Occipital lobe (tissue), 2 donors: ENCODE data around the gene SKA1. TPM values are rescaled to one million over a fixed set of nuclear protein-coding genes. Genes with fewer than 3 reads are reported as not detected.
"Not testable (repeated sequence)": the region's sequence is repeated elsewhere in the genome, so short reads cannot be mapped to it uniquely, and the experiment has no call there.

ENCODE experiments used
- DNase-seq: peaks from one replicate; lab custom pipeline; 2025; lab: John Stamatoyannopoulos, UW
- total RNA-seq: library from RNA; depleted of rRNA; stranded (reverse); fragments of >200 nt; gene quantifications from one replicate; pipeline ENCODE4 v1.2.3, GENCODE V29; 2014

SKA1 gene
- total RNA-seq, 1 donor from 2014 or later, result 2.3 TPM

DNA sequence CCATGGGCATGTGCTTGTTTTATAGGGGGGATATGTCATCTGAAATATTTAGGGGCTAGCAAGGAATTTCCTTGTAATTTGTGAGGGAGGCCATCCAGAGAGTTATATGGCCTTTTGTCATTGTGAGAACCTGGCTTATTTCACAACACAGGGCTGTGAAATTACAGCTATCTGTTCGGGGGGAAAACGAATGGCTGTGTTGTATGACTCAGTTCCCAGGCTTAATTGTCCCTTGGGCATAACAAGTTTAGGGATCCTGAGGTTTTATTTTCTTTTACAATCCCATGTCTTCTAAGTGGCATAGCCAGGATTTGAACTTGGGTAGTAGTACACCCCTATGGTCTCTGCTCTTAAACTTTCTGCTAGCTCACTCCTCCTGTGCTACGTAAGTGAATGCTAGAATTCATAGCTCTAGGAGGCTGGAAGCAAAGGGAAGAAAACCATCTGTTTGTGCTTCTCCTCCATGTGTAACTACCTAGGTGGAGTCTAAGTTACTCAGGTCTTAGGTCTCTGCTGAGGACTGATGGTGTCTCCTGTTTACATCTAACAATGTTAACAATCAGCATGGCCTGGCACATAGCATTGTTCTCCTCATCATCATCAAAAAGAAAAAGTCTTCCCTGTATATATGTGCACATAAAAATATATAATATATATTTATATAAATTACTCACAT is 53.8 kb downstream of the SKA1 start:
- DNase-seq, result no peak

DNA sequence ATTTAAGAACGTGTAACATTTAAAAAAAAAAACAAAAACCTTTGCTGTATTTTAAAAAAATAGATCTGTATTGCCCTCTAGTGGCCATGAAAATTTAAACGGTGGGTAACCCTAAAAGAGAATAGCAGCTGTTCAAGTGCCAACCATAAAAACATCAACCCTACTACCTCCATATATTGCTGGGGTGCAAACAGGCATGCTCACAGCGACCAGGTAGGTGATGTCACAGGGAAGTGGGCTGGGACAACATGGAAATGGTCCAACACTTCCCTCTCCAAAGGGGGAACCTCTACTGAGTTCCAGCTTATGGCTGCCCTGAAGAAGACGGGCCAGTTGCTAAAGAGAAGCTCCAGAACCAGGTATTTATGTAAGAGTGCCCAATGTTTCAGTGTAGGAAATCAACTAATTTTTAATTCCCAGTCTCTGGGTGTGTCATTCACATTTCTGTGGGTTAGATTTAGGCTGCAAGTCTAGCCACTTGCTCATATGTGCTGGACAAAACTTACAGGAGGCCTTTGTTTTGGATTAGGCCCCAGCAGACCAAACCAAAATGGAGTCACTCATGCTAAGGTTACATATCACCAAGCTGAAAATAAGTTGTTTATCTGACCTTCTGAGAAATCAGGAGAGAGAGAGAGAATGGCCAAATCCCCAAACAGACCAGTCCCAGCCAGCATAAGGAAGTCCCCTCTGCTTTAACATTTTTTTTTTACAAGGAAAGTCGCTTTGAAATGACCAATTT is 54.5 kb downstream of the SKA1 start:
- DNase-seq, result no peak

DNA sequence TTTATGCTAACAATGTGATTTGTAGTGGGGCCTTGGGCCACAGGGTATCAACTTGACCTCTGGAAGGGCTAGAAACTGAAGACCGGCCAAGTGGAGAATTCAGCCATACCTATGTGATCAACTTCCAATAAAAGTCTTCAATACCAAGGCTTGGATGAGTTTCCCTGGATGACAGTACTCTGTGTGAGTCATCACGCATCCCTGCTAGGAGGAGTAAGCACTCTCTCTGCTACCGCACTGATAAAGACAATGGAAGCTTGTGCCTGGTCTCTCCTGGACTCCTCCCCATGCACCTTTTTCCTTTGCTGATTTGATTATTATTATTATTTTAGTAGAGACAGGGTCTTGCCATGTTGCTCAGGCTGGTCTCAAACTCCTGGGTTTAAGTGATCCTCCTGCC is 58.1 kb downstream of the SKA1 start:
- DNase-seq, result no peak

DNA sequence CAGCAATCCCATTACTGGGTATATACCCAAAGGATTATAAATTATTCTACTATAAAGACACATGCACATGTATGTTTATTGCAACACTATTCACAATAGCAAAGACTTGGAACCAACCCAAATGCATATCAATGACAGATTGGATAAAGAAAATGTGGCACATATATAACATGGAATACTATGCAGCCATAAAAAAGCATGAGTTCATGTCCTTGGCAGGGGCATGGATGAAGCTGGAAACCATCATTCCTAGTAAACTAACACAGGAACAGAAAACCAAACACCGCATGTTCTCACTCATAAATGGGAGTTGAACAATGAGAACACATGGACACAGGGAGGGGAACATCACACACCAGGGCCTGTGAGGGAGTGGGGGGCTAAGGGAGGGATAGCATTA is 61.9 kb downstream of the SKA1 start:
- not testable (repeated sequence) for DNase-seq

DNA sequence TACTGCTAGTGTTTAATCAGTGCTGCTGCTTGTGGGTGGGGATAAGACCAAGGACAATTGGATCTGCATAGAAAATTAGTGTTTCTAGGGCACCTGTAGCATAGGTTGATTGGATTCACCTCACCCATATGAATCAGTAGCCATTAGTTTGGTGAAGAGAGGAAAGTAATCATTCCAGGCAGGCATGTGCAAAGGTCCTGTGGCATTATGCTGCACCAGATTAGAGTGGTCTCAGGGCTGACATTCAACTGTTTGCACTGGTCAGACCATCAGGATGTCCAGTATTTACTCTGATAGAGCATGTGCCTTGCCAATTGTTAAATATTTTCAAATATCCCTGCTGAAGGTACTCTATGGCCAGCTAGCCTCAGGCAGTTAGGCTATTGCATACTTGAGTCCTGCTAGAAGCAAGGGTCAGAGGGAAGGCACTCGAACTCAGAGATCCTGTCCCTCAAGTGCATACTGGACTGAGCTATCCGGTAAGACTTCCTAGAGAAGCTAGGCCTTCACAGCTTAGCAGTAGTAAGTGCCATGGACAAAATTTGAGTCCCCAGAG is 64.7 kb downstream of the SKA1 start:
- no peak for DNase-seq

DNA sequence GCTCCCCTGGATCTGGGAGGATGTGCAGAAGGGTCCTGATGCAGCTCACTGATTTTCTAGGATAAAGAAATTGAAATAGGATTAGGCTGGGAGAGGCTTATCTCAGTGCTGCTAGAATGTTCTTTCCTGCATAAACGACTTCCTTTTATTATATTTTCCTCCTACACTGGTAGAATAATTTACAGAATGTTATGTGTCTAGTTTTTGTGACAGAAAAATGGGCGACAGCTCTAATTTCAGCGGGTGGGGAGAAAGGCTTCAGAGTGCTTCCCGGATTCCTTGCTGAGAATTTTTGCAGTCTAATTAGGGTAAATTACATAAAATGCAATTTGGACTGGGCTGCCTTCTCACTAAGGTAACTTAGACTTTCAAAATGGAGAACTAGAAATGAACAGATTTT is 66.2 kb downstream of the SKA1 start:
- DNase-seq, result no peak

DNA sequence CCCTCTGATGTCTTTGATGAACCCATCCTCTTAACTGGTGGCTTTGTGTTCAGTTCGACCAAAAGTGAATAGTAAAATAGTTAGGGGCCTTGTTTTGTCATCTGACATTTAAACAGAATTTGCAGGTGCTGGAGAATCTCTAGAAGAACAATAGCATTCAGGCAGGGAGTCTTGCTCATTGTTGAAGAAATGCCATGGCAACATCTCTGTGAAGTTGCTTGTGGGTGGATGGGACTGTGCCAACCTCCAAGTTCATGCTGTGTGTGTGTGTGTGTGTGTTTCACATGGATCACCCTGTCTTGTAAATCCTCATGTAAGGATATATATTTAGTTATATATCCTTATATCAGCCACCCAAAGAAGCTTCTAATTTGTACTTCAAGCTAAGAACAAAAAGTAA is 66.7 kb downstream of the SKA1 start:
- peak; percentile 30 for DNase-seq

Other genes starting within 250 kb of the SKA1 start
- gene MYO5B, start 179.9 kb upstream of the SKA1 start, total RNA-seq, result 30.7 TPM
- gene CFAP53, start 108.6 kb upstream of the SKA1 start, total RNA-seq, result 1.4 TPM
- 61.6 TPM for gene MBD1, start 93.5 kb upstream of the SKA1 start, total RNA-seq
- 39.8 TPM for gene CXXC1, start 87.4 kb upstream of the SKA1 start, total RNA-seq
- gene MAPK4, start 185.0 kb downstream of the SKA1 start, total RNA-seq, result 30.3 TPM